AG09309 (cell line): ENCODE results near the gene DUS2.

Experiments
- DNase-seq: peaks from one replicate; pipeline ENCODE4 v3.0.0-alpha.2; 2010; ENCODE audit warnings: low read depth
- H3K4me3 ChIP-seq: 2 replicates; pipeline ENCODE4 v1.5.1; 2011; ENCODE audit warnings: mild to moderate bottlenecking, low read depth, low read length, moderate library complexity; ENCODE audit not compliant: control insufficient read depth
- CTCF ChIP-seq: IDR thresholded peaks from 2 replicates; pipeline ENCODE4 v1.5.1; 2011; ENCODE audit warnings: mild to moderate bottlenecking, low read depth, low read length, inconsistent platforms; ENCODE audit not compliant: insufficient read depth, control insufficient read depth; ENCODE audit errors: missing control alignments

The DUS2 gene

GRCh38 chr16:68022728-68023537, at the start of gene DUS2, which contains the start of gene DDX28:
Gene DUS2, plus strand, starts transcription at chr16:68023284. Its CDS starts 14,740 bp downstream, at chr16:68038024.
Gene DDX28, minus strand, starts transcription at chr16:68023232. Its CDS starts 30 bp downstream, at chr16:68023202.
- H3K4me3 ChIP-seq = peak within 1 kb of the TSS; percentile 81
- no peak for TF ChIP-seq CTCF
- peak; percentile 46 for DNase-seq

GRCh38 chr16:67975321-67976105, 47.6 kb upstream of the DUS2 start:
- TF ChIP-seq CTCF = no peak
- no peak overlapping the region for H3K4me3 ChIP-seq
- DNase-seq = no peak

- H3K4me3 ChIP-seq = no peak overlapping the region
- TF ChIP-seq CTCF = no peak
- no peak for DNase-seq
These were observed 46.9 kb upstream of the DUS2 start for GRCh38 chr16:67976205-67976604.

DNA sequence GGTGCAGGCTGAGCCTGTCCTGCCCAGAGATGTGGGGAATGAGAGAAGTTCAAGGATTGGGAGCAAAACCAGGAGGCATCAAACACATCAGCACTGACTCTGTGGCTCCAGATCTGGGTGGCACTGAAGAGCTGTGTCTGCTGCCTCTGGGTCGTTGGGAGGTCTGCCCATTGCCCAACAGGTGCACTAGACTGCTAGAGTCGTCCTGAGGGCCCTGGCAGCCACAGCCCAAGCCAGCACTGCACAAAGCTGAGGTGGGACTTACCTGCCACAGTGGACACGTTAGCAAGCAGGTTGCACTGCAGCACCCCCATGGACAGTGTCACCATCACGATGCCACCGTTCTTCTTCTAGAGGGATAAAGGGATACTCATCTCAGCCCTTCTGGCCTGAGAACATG, 46.1 kb upstream of the DUS2 start:
- TF ChIP-seq CTCF = no peak

DNA sequence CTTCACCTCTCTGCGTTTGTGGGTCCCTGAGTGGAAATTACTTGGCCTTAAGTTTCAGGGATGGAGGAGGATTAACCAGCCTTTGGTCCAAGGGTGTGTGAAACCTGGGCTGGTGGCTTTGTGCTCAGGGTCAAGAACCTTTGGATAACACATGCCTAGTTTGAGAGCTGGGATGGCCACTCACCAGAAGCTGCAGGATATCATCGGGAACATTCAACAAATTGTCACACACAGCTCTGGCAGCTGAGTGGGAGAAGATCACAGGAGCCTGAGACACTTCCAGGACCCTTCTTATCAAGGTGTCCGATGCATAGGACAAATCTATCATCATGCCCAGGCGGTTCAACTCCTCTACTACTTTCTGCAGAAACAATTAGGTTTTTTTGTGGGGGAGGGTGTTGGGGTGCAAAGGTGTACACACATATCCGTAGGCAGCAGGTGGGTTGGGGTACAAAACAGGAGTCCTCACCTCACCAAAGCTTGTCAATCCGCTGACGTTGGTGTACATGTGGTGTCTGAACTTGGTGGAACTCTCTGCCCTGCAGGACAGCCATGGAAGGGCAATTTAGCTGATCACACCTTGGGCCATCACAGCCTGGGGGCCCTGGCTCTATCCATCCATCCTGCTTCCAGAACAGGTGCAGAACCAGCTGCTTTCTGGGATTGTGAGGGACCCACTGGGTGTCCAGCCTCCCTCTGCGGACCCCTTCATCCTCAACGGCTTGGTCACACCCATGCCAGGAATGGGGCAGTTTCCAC, 45.4 kb upstream of the DUS2 start:
- no peak overlapping the region for H3K4me3 ChIP-seq
- no peak for DNase-seq
- no peak for TF ChIP-seq CTCF

More for the DNA sequence above, 46.1 kb upstream of the DUS2 start:
- H3K4me3 ChIP-seq = no peak overlapping the region
- DNase-seq = no peak
